ENCODE measurements around the gene BTRC. TPM values are rescaled to one million over a fixed set of nuclear protein-coding genes. Genes with fewer than 3 reads are reported as not detected.

The BTRC gene
- total RNA-seq, 6 experiments from 2014 or later: 4.8 to 8.4 (median 6.5) TPM

GRCh38 chr10:101535949-101536348 is 182.0 kb downstream of the BTRC start:
- ATAC-seq (peak; percentile 31 to 86 (median 78)), DNase-seq (no peak)
- no peaks in the 10 kb centered on the region for H3K9me3 ChIP-seq
- no peak overlapping the region for H3K4me3 ChIP-seq
- H3K4me1 ChIP-seq: no peaks in the 10 kb centered on the region
- no peak for TF ChIP-seq POLR2A (IDR thresholded peaks at IDR 0.05)
- TF ChIP-seq, protein P1, sequence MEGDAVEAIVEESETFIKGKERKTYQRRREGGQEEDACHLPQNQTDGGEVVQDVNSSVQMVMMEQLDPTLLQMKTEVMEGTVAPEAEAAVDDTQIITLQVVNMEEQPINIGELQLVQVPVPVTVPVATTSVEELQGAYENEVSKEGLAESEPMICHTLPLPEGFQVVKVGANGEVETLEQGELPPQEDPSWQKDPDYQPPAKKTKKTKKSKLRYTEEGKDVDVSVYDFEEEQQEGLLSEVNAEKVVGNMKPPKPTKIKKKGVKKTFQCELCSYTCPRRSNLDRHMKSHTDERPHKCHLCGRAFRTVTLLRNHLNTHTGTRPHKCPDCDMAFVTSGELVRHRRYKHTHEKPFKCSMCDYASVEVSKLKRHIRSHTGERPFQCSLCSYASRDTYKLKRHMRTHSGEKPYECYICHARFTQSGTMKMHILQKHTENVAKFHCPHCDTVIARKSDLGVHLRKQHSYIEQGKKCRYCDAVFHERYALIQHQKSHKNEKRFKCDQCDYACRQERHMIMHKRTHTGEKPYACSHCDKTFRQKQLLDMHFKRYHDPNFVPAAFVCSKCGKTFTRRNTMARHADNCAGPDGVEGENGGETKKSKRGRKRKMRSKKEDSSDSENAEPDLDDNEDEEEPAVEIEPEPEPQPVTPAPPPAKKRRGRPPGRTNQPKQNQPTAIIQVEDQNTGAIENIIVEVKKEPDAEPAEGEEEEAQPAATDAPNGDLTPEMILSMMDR (IDR thresholded peaks at IDR 0.05): no peak
- H3K27ac ChIP-seq: peak overlapping the region in 2 of 3 donors; percentile 1 to 11
- no peaks in the 10 kb centered on the region for H3K27me3 ChIP-seq
- H3K36me3 ChIP-seq: peaks cover 0 to 5% (median 0%) of the 10 kb centered on the region in 4 donors
- WGBS (ENCODE audit: insufficient coverage, low coverage, low lambda C conversion rate, missing lambda C conversion rate): 54% methylated on average over 4 of the region's 4 CpGs
- intact Hi-C loops (cut with DNase I): no loop called here

DNA sequence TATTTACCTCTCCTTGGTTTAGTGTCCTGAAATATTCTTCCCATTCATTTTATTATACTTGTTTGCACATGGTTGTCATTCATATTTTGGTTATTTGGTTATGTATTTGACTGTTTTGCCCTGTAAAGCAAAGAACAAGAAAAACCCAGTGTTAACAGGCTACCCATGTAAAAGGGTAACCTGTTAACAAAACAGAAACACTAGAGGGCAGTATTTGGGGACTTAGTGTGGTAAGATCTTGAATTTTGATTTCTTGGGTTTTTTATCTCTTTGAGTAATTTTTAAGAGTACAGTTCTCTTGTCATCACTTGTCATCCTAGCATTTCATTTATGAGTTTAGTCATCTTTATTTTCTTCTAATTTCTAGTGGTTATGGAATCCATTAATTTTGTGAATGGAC is 182.8 kb downstream of the BTRC start:
- TF ChIP-seq POLR2A (IDR thresholded peaks at IDR 0.05): no peak
- TF ChIP-seq, protein P1 (IDR thresholded peaks at IDR 0.05): peak; percentile 24 to 48 (median 38)
- intact Hi-C loops (cut with DNase I): no loop called here
- ATAC-seq (no peak), DNase-seq (no peak)
- H3K36me3 ChIP-seq: peaks cover 0 to 5% (median 0%) of the 10 kb centered on the region in 4 donors
- no peaks in the 10 kb centered on the region for H3K9me3 ChIP-seq
- no peaks in the 10 kb centered on the region for H3K4me1 ChIP-seq
- H3K27me3 ChIP-seq: no peaks in the 10 kb centered on the region
- no peak overlapping the region for H3K4me3 ChIP-seq
- no peak overlapping the region for H3K27ac ChIP-seq

- no peaks in the 10 kb centered on the region for H3K27me3 ChIP-seq
- H3K4me1 ChIP-seq: no peaks in the 10 kb centered on the region
- WGBS (ENCODE audit: insufficient coverage, low coverage, low lambda C conversion rate, missing lambda C conversion rate): 100% methylated on average over 2 of the region's 2 CpGs
- H3K27ac ChIP-seq: no peak overlapping the region
- peaks cover 0 to 5% (median 0%) of the 10 kb centered on the region in 4 donors for H3K36me3 ChIP-seq
- no peak overlapping the region for H3K4me3 ChIP-seq
- TF ChIP-seq, protein P1 (IDR thresholded peaks at IDR 0.05): no peak
- no peak for TF ChIP-seq POLR2A (IDR thresholded peaks at IDR 0.05)
- intact Hi-C loops (cut with DNase I): no loop called here
- DNase-seq (no peak), ATAC-seq (no peak)
- H3K9me3 ChIP-seq: no peaks in the 10 kb centered on the region
These were observed 184.5 kb downstream of the BTRC start for GRCh38 chr10:101538446-101538845.

GRCh38 chr10:101545898-101546297 is 191.9 kb downstream of the BTRC start:
- no peak for TF ChIP-seq POLR2A (IDR thresholded peaks at IDR 0.05)
- TF ChIP-seq, protein P1 (IDR thresholded peaks at IDR 0.05): no peak
- Histone ChIP-seq H3K27ac (no peak overlapping the region), H3K4me3 (no peak overlapping the region), H3K27me3 (no peaks in the 10 kb centered on the region), H3K36me3 (no peaks in the 10 kb centered on the region), H3K9me3 (no peaks in the 10 kb centered on the region), H3K4me1 (no peaks in the 10 kb centered on the region)
- intact Hi-C loops (cut with DNase I): no loop called here
- no peak for ATAC-seq
- no peak for DNase-seq

GRCh38 chr10:101550965-101551364 is 197.0 kb downstream of the BTRC start:
- peaks cover 0 to 5% (median 0%) of the 10 kb centered on the region in 4 donors for H3K36me3 ChIP-seq
- DNase-seq (no peak), ATAC-seq (no peak)
- H3K27me3 ChIP-seq: no peaks in the 10 kb centered on the region
- intact Hi-C loops (cut with DNase I): no loop called here
- 100% methylated on average over 2 of the region's 2 CpGs for WGBS (ENCODE audit: insufficient coverage, low coverage, low lambda C conversion rate, missing lambda C conversion rate)
- no peak for TF ChIP-seq POLR2A (IDR thresholded peaks at IDR 0.05)
- TF ChIP-seq, protein P1 (IDR thresholded peaks at IDR 0.05): no peak
- H3K9me3 ChIP-seq: no peaks in the 10 kb centered on the region
- H3K27ac ChIP-seq: no peak overlapping the region
- H3K4me3 ChIP-seq: no peak overlapping the region
- no peaks in the 10 kb centered on the region for H3K4me1 ChIP-seq

Measured in right lobe of liver (tissue), 6 donors.